Keratinocyte (primary cell): ENCODE measurements around the gene PTAR1. TPM values are rescaled to one million over a fixed set of nuclear protein-coding genes. Genes with fewer than 3 reads are reported as not detected.

ENCODE experiments used
- DNase-seq: peaks from one replicate; pipeline ENCODE4 v3.0.0-alpha.2; 2011; ENCODE audit warnings: low read depth, missing footprints, low spot score
- FAIRE-seq: peaks from 2 replicates; lab custom pipeline; 2011; peaks lifted over from hg19 to GRCh38; lab: Jason Lieb, UNC
- H2AFZ ChIP-seq: 2 replicates; pipeline ENCODE4 v1.6.0; 2012; ENCODE audit warnings: low read length, control low read depth, inconsistent platforms; ENCODE audit not compliant: control insufficient read depth
- H3K27ac ChIP-seq: 2 replicates; pipeline ENCODE4 v1.5.1; 2011; ENCODE audit warnings: low read length; ENCODE audit not compliant: control insufficient read depth, insufficient read depth
- H3K27me3 ChIP-seq: 3 replicates; pipeline ENCODE4 v1.6.0; 2011; ENCODE audit warnings: low read length; ENCODE audit not compliant: control insufficient read depth, insufficient read depth; ENCODE audit errors: extremely low read depth
- H3K36me3 ChIP-seq, 2 experiments: 2 replicates in 1 of 2; 3 replicates in 1 of 2; pipeline ENCODE4 v1.5.1; 2011; ENCODE audit warnings: low read length in 2 of 2, mild to moderate bottlenecking in 1 of 2; ENCODE audit not compliant: control insufficient read depth in 2 of 2, insufficient read depth in 2 of 2; ENCODE audit errors: extremely low read depth in 1 of 2
- H3K4me1 ChIP-seq: 3 replicates; pipeline ENCODE4 v1.5.1; 2011; ENCODE audit warnings: low read length; ENCODE audit not compliant: control insufficient read depth, insufficient read depth; ENCODE audit errors: extremely low read depth
- H3K4me2 ChIP-seq: 3 replicates; pipeline ENCODE4 v1.6.0; 2011; ENCODE audit warnings: low read depth, low read length; ENCODE audit not compliant: control insufficient read depth, insufficient read depth; ENCODE audit errors: extremely low read depth
- H3K4me3 ChIP-seq, 3 experiments: fragments of 200-600 bp in 1 of 3; sonication (generic) in 1 of 3; 2 replicates in 2 of 3; 3 replicates in 1 of 3; pipeline ENCODE4 v1.5.1; 2011 to 2016; ENCODE audit warnings: low read length in 3 of 3, mild to moderate bottlenecking in 3 of 3, control low read depth in 2 of 3, inconsistent platforms in 1 of 3, low read depth in 1 of 3, mixed read lengths in 1 of 3, mixed run types in 1 of 3, moderate library complexity in 1 of 3; ENCODE audit not compliant: control insufficient read depth in 2 of 3, insufficient read depth in 2 of 3; ENCODE audit errors: extremely low read depth in 1 of 3
- H3K79me2 ChIP-seq: 2 replicates; pipeline ENCODE4 v1.6.0; 2012; ENCODE audit warnings: low read length; ENCODE audit not compliant: control insufficient read depth, insufficient read depth
- H3K9ac ChIP-seq: 3 replicates; pipeline ENCODE4 v1.6.0; 2011; ENCODE audit warnings: low read length; ENCODE audit not compliant: control insufficient read depth, insufficient read depth; ENCODE audit errors: extremely low read depth
- H3K9me1 ChIP-seq: 3 replicates; pipeline ENCODE4 v1.6.0; 2011; ENCODE audit warnings: low read length; ENCODE audit not compliant: control insufficient read depth, insufficient read depth; ENCODE audit errors: extremely low read depth
- H3K9me3 ChIP-seq: 2 replicates; pipeline ENCODE4 v1.5.1; 2012; ENCODE audit warnings: low read depth, low read length; ENCODE audit not compliant: control insufficient read depth
- H4K20me1 ChIP-seq: 3 replicates; pipeline ENCODE4 v1.6.0; 2011; ENCODE audit warnings: low read length; ENCODE audit not compliant: control insufficient read depth, insufficient read depth; ENCODE audit errors: extremely low read depth
- CTCF ChIP-seq, 3 experiments: IDR thresholded peaks in 1 of 3; conservative IDR thresholded peaks in 1 of 3; optimal IDR thresholded peaks in 1 of 3; 2 replicates in 2 of 3; 3 replicates in 1 of 3; pipeline versions ENCODE3 to v1.5.1; 2011; ENCODE audit warnings: low read length in 3 of 3, mild to moderate bottlenecking in 3 of 3, moderate library complexity in 2 of 3, control low read depth in 1 of 3, inconsistent platforms in 1 of 3; ENCODE audit not compliant: insufficient read depth in 2 of 3; ENCODE audit errors: extremely low read depth in 1 of 3
- EZH2 ChIP-seq: IDR thresholded peaks from one replicate; pipeline ENCODE4 v1.6.1; 2012; ENCODE audit warnings: inconsistent platforms, mild to moderate bottlenecking, low read length, moderate library complexity
- dilution Hi-C: fragments of 300-500 bp; cut with MboI; formaldehyde crosslinking; loops from one replicate; pipeline ENCODE4 v1.7.0; 2020; ENCODE audit warnings: low sequenced_read_pairs; ENCODE audit not compliant: extremely low pct_ligation_motif_present
- polyA plus RNA-seq, 5 experiments: library from polyadenylated mRNA; depleted of rRNA in 3 of 5; stranded (reverse) in 3 of 5; stranded (forward) in 1 of 5; unstranded in 1 of 5; fragments of >200 nt; gene quantifications; 1 replicate in 1 of 5; 2 replicates in 3 of 5; 3 replicates in 1 of 5; pipeline versions ENCODE4 v1.2.1 to v1.2.3, GENCODE V29; 2011 to 2012; ENCODE audit warnings: missing spikeins in 2 of 5, low read depth in 1 of 5, low replicate concordance in 1 of 5

The PTAR1 gene
- polyA plus RNA-seq, 1 donor (not counting 4 experiments of a cell fraction or from before 2014, with no cell fraction given), result 15.5 TPM

DNA sequence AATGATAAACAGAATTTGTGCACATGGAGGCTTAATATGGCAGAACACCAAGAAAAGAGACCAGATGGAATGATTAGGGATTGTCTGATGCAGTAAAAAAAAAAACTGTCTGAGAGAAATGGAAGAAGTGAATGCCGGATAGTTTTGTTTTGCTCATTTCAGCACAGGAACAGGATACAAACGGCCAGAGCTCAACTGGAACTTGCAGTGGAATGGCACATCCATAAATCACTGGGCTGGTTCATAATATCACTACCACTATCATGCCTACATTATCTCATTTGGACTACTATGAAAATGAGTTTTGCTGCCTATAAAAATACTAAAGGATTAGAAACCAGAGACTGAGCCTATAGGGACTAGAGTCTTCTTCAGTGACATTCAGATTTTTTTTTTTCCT lies 9.7 kb downstream of the PTAR1 start:
- H3K36me3 ChIP-seq, result peaks cover 2 to 5% of the 10 kb centered on the region in 2 experiments
- H3K27ac ChIP-seq, result no peak overlapping the region
- H3K79me2 ChIP-seq, result peaks cover 20% of the 10 kb centered on the region
- no peak overlapping the region for H2AFZ ChIP-seq
- FAIRE-seq (no peak), DNase-seq (no peak)
- H3K4me1 ChIP-seq, result no peaks in the 10 kb centered on the region
- H4K20me1 ChIP-seq, result no peaks in the 10 kb centered on the region
- H3K9me1 ChIP-seq, result no peaks in the 10 kb centered on the region
- H3K27me3 ChIP-seq, result no peaks in the 10 kb centered on the region
- TF ChIP-seq EZH2 (no peak), CTCF (optimal IDR thresholded peaks at IDR 0.05 in 1 of 3, IDR thresholded peaks at IDR 0.05 in 1 of 3, conservative IDR thresholded peaks at IDR 0.05 in 1 of 3; ENCODE audit: extremely low read depth in 1 of 3, insufficient read depth in 2 of 3, low read length in 3 of 3) (no peak)
- H3K9ac ChIP-seq, result no peak overlapping the region
- no peak overlapping the region for H3K4me3 ChIP-seq
- no peaks in the 10 kb centered on the region for H3K9me3 ChIP-seq
- no peak overlapping the region for H3K4me2 ChIP-seq
- dilution Hi-C loops, result no loop called here

DNA sequence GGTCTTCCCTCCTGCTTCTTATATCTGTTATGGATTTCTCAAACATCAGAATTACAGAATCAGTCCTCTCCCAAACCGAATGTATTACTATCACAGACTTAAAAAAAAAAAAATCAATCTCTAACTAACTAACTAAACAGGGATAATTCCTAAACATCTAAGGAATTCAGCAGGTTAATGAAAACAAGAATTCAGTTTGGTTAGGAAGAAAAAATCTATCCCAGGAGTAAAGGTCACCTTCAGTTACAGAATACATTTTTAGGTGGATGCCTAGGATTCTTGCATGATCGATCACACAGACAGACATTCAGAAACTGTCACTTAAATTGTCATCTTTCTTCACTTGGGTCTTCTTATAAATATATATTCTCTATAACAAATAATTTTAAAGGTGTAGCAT lies 11.5 kb downstream of the PTAR1 start:
- H3K36me3 ChIP-seq, result peaks cover 2 to 4% of the 10 kb centered on the region in 2 experiments
- DNase-seq (no peak), FAIRE-seq (no peak)
- no peak overlapping the region for H3K9ac ChIP-seq
- H4K20me1 ChIP-seq, result no peaks in the 10 kb centered on the region
- H3K79me2 ChIP-seq, result peaks cover 13% of the 10 kb centered on the region
- no peak overlapping the region for H3K27ac ChIP-seq
- no peaks in the 10 kb centered on the region for H3K27me3 ChIP-seq
- no peak for TF ChIP-seq EZH2
- no peak for TF ChIP-seq CTCF (optimal IDR thresholded peaks at IDR 0.05 in 1 of 3, IDR thresholded peaks at IDR 0.05 in 1 of 3, conservative IDR thresholded peaks at IDR 0.05 in 1 of 3; ENCODE audit: extremely low read depth in 1 of 3, insufficient read depth in 2 of 3, low read length in 3 of 3)
- H3K4me2 ChIP-seq, result no peak overlapping the region
- no peak overlapping the region for H3K4me3 ChIP-seq
- no peak overlapping the region for H2AFZ ChIP-seq
- H3K4me1 ChIP-seq, result no peaks in the 10 kb centered on the region
- no peaks in the 10 kb centered on the region for H3K9me1 ChIP-seq
- dilution Hi-C loops, result no loop called here
- no peaks in the 10 kb centered on the region for H3K9me3 ChIP-seq
